A673 (cell line): ENCODE measurements around the gene DKK3. TPM values are rescaled to one million over a fixed set of nuclear protein-coding genes. Genes with fewer than 3 reads are reported as not detected.

Source experiments
- BruUV-seq: library from RNA; stranded (reverse); fragments of 400-500 nt; replicated peaks from 2 replicates; lab custom pipeline; 2021; lab: Mats Ljungman, UMichigan
- CTCF ChIA-PET: fragments of 300-600 bp; sonication (Branson Sonifier 250); formaldehyde crosslinking; loops from one replicate; lab custom pipeline; 2022; ENCODE audit warnings: antibody characterized with exemption; lab: Charles Lee
- POLR2A ChIA-PET: fragments of 300-600 bp; sonication (Branson Sonifier 250); formaldehyde crosslinking; loops from one replicate; lab custom pipeline; 2022; ENCODE audit warnings: antibody characterized with exemption; ENCODE audit not compliant: low non-redundant PET; lab: Charles Lee
- DNase-seq: peaks from one replicate; pipeline ENCODE4 v3.0.0-alpha.2; 2015; ENCODE audit warnings: low spot score
- H3K27ac ChIP-seq: fragments of 200-600 bp; sonication (generic); 2 replicates; pipeline ENCODE4 v1.5.1; 2016; ENCODE audit warnings: mixed run types, low read depth, mild to moderate bottlenecking, mixed read lengths, antibody characterized with exemption, low read length; ENCODE audit not compliant: poor library complexity, severe bottlenecking
- H3K27me3 ChIP-seq: fragments of 200-600 bp; sonication (generic); replicated peaks from 2 replicates; pipeline ENCODE4 v1.6.1; 2017; ENCODE audit warnings: mixed run types, low read depth, mild to moderate bottlenecking, mixed read lengths, antibody characterized with exemption, low read length; ENCODE audit not compliant: insufficient read depth, poor library complexity
- H3K36me3 ChIP-seq: fragments of 200-600 bp; sonication (generic); 2 replicates; pipeline ENCODE4 v1.6.1; 2016; ENCODE audit warnings: mixed run types, mild to moderate bottlenecking, mixed read lengths, antibody characterized with exemption, low read length; ENCODE audit not compliant: insufficient read depth, poor library complexity, severe bottlenecking
- H3K4me1 ChIP-seq: fragments of 200-600 bp; sonication (generic); 2 replicates; pipeline ENCODE4 v1.6.1; 2017; ENCODE audit warnings: mixed run types, mild to moderate bottlenecking, mixed read lengths, antibody characterized with exemption, low read length; ENCODE audit not compliant: insufficient read depth, poor library complexity, severe bottlenecking
- H3K4me3 ChIP-seq: fragments of 200-600 bp; sonication (generic); 2 replicates; pipeline ENCODE4 v1.5.1; 2016; ENCODE audit warnings: low read depth, mixed run types, mild to moderate bottlenecking, mixed read lengths, low read length; ENCODE audit not compliant: poor library complexity, severe bottlenecking
- H3K9me3 ChIP-seq: fragments of 200-600 bp; sonication (generic); 2 replicates; pipeline ENCODE4 v1.6.1; 2016; ENCODE audit warnings: mixed run types, low read depth, mild to moderate bottlenecking, mixed read lengths, antibody characterized with exemption, low read length; ENCODE audit not compliant: poor library complexity, severe bottlenecking
- EZH2 ChIP-seq: fragments of 200-600 bp; sonication (generic); IDR thresholded peaks from 2 replicates; pipeline ENCODE4 v1.6.1; 2017; ENCODE audit warnings: borderline replicate concordance, low read depth, mild to moderate bottlenecking, mixed read lengths, antibody characterized with exemption, low read length; ENCODE audit not compliant: poor library complexity, severe bottlenecking
- intact Hi-C: fragments of 100-400 bp; cut with micrococcal nuclease; formaldehyde crosslinking; loops from one replicate; pipeline ENCODE4 v1.10.0; 2022; ENCODE audit not compliant: unreplicated experiment
- total RNA-seq: library from RNA; stranded (reverse); gene quantifications from 2 replicates; pipeline ENCODE4 v1.2.3, GENCODE V29; 2021
- TF ChIP-seq, protein P1 (sequence below): fragments of 300-800, 200-600 bp; sonication (generic); conservative IDR thresholded peaks from 2 replicates; pipeline ENCODE4 v1.5.1; 2017; ENCODE audit warnings: low read depth, mild to moderate bottlenecking, antibody characterized with exemption, low read length, moderate library complexity, mixed read lengths

DKK3 gene
- total RNA-seq, 1 experiment from 2014 or later = 0.77 TPM

DNA sequence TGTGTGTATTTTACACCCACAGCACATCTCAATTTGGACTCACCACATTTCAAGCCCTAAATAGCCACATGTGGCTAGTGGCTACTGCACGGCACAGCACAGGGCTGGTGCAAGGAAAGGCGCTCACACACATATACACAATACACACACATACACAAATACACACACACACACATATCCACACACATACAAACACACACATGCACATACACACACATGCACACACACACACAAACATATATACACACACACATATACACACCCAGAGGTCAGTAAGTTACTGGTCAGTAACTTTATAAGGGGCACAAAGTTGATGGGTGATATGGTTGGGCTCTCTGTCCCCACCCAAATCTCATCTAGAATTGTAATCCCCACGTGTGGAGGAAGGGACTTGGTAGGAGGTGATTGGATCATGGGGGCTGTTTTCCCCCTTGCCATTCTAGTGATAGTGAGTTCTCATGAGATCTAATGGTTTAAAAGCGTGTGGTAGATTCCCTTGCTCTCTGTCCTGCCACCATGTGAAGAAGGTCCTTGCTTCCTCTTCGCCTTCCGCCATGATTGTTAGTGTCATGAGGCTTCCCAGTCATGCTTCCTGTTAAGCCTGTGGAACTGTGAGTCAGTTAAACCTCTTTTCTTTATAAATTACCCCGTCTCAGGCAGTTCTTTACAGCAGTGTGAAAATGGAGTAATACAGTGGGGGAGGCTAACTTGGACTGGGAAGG is 37.6 kb upstream of the DKK3 start:
- Histone ChIP-seq H3K27me3 (no peaks in the 10 kb centered on the region), H3K4me3 (no peak overlapping the region), H3K36me3 (no peaks in the 10 kb centered on the region), H3K4me1 (no peaks in the 10 kb centered on the region), H3K27ac (no peak overlapping the region), H3K9me3 (no peaks in the 10 kb centered on the region)
- no peak for DNase-seq
- no peak for TF ChIP-seq EZH2
- TF ChIP-seq, protein P1, sequence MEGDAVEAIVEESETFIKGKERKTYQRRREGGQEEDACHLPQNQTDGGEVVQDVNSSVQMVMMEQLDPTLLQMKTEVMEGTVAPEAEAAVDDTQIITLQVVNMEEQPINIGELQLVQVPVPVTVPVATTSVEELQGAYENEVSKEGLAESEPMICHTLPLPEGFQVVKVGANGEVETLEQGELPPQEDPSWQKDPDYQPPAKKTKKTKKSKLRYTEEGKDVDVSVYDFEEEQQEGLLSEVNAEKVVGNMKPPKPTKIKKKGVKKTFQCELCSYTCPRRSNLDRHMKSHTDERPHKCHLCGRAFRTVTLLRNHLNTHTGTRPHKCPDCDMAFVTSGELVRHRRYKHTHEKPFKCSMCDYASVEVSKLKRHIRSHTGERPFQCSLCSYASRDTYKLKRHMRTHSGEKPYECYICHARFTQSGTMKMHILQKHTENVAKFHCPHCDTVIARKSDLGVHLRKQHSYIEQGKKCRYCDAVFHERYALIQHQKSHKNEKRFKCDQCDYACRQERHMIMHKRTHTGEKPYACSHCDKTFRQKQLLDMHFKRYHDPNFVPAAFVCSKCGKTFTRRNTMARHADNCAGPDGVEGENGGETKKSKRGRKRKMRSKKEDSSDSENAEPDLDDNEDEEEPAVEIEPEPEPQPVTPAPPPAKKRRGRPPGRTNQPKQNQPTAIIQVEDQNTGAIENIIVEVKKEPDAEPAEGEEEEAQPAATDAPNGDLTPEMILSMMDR = no peak
- POLR2A ChIA-PET = no interaction called here
- CTCF ChIA-PET = no interaction called here
- BruUV-seq = no TSS peak
- intact Hi-C loops = loop anchor here (2.0 kb wide), 1 partner anchor 247 kb away; no protein-coding TSS in a partner anchor

DNA sequence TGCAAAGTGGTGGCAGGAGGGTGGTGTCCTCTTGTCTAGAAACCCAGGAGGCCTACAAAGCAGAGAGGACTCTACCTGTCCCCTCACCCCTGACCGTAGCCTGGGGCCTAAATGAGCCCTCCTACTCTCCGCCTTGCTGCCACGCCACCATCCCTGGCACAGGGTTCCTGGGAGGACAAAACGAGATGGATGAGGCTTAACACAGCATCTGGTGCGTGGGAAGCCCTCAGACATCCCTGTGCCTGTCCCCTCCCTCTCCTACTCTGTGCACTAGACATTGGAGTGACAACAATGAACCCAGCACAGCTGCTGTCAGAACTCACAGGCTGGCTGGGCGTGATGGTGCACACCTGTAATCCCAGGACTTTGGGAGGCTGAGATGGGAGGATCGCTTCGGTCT is 36.4 kb upstream of the DKK3 start:
- BruUV-seq = no TSS peak
- Histone ChIP-seq H3K27me3 (no peaks in the 10 kb centered on the region), H3K4me3 (no peak overlapping the region), H3K36me3 (no peaks in the 10 kb centered on the region), H3K4me1 (no peaks in the 10 kb centered on the region), H3K9me3 (no peaks in the 10 kb centered on the region), H3K27ac (no peak overlapping the region)
- ChIA-PET POLR2A (no interaction called here), CTCF (interaction anchor here (0.6 to 2.0 kb wide), 7 partner anchors 51 to 492 kb away, joined by 3 to 15 read pairs (median 4); no protein-coding TSS in a partner anchor)
- TF ChIP-seq, protein P1 = no peak
- no peak for TF ChIP-seq EZH2
- no peak for DNase-seq
- intact Hi-C loops = loop anchor here (1.0 to 2.0 kb wide), 2 partner anchors 113 to 246 kb away; no protein-coding TSS in a partner anchor

DNA sequence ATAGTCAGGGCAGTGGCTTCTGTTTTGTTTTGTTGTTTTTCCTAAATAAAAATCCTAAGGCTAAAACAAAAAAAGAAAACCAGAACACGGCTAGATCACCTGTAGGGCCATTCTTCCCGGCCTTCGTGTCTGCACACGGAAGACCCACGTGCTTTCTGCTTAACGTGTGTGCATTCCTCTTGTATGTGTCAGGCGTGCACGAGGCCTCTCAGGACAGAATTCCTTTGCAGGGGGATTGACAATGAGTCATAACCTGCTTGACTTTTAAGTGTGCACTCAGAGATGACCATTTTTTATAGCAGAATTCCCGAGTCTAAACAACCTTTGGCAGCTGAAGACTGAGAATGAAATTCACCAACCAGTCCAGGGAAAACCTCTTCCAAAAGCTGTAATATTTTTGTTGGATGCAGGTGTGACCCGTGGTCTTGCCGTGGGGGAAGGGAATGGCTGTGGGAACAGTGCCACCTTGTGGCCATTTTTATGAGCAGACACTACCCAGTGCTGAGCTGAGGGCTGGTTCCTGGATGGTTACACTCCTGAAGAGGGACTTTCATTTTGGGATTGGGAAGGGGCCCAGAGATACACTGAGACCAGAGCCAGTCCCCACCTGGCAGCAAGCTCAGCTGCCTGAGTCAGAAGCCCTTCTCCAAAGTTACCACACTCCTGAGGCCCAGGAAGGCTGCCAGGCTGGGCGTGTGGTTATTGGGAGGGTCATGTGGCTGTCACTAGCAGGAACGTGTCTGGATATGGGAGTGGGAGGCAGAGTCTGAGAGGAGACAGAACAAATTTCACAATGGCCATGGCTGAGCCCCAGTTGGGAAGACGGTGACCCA is 35.7 kb upstream of the DKK3 start:
- H3K9me3 ChIP-seq = no peaks in the 10 kb centered on the region
- H3K4me3 ChIP-seq = no peak overlapping the region
- no peak overlapping the region for H3K27ac ChIP-seq
- no TSS peak for BruUV-seq
- POLR2A ChIA-PET = no interaction called here
- intact Hi-C loops = loop anchor here (1.0 to 2.0 kb wide), 2 partner anchors 113 to 245 kb away; no protein-coding TSS in a partner anchor
- CTCF ChIA-PET = interaction anchor here (0.6 to 2.0 kb wide), 6 partner anchors 50 to 245 kb away, joined by 3 to 15 read pairs (median 4); no protein-coding TSS in a partner anchor
- DNase-seq = peak; percentile 69
- H3K36me3 ChIP-seq = no peaks in the 10 kb centered on the region
- no peaks in the 10 kb centered on the region for H3K27me3 ChIP-seq
- TF ChIP-seq EZH2 = no peak
- TF ChIP-seq, protein P1 = peak; percentile 85
- H3K4me1 ChIP-seq = no peaks in the 10 kb centered on the region
